T-helper 2 cell (primary cell): Measurements from ENCODE around the gene TRAPPC2L.

Experiments
- DNase-seq, 5 experiments: peaks; one replicate each; pipeline versions ENCODE4 v3.0.0 to v3.0.0-alpha.2; 2012 to 2022

The TRAPPC2L gene

DNA sequence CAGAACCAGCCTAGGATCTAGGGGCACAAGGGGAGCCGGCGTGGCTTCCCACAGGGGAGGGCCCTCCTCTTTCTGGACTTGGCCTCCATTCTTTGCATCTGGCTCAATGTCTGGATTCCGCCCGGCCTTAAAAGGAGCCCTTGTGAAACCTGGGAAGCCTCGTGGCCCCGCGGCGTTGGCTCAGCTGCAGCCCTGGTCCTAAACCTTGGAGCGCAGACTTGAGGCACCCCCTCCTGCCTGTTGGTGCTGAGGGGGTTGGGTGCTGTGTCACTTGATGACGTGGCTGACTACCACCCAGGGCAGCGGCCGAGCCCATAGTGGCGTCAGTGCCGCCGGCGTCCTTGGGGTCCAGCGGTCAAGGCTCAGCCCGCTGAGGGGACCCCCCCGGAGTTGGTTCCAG, 4.4 kb downstream of the TRAPPC2L start:
- no peak for DNase-seq

DNA sequence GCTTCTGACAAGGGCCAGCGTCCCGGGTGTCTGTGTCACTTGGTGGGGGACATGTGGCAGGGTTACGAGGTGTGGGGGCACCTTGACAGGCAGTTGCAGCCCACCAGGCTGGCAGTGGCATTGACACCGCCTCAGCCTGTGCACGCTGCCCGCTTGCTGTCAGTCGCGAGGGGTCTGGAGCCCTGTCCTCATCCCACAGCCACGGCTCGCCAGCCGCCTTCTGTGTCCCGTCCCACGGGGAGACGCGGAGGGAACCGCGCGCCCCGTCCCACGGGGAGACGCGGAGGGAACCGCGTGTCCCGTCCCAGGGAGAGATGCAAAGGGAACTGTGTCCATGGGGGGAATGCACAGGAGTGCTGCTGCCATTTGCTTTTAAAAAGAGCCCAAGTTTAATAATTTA, 6.0 kb downstream of the TRAPPC2L start:
- no peak for DNase-seq

DNA sequence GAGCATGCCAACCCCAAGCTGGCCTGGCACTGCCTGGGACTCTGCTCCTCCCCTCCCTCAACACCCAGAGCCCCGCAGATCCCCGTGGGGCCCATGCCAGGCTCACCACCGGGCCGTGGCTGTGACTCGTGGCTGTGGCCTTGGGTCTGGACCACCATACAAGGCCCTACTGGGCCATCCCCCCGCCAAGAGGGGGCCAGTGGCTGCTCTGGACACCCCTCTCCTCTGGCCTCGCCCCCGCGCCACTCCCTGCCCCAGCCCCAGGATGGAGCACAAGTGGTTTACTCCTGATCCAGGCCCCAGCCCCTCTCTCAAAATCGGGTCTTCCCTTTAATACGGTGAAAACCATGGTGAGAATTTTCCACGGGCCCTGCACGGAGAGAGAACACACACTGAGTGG, 6.5 kb downstream of the TRAPPC2L start:
- DNase-seq, result no peak

DNA sequence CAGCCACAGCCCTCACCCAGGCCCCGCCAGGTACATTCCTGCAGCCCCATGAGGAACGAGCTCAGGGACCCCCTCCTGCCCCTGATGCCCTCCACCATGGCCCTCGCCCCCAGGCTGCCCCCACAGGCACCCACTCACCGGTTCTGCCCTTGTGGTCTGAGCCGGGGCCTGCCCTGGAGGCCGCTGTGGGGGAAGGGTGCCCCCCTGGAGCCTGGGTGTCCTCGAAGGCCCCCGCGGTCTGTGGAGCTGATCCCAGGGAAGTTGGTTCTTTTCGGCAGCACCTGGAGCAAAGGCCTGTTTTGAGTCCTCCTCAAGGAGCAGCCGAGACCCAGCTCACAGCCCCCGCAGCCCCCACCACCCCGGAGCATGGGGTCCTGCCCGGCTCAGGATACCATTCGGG, 7.2 kb downstream of the TRAPPC2L start:
- DNase-seq, result no peak

DNA sequence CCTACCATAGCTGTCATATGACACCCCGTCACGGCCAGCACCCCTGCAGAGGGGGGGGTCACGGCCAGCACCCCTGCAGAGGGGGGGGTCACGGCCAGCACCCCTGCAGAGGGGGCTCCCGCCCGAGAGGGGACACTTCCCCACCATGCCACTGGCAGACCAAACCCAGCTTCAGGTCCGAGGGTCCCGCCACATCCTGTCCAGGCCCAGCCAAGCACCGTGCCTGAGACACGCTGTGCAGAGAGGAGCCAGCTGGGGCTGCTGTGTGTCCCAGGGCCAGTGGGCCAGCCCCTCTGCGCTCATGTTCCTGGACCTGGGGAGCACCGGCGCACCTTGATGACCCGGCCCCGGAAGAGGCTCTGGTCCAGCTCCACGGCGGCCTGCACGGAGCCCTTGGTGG, 7.6 kb downstream of the TRAPPC2L start:
- no peak for DNase-seq

DNA sequence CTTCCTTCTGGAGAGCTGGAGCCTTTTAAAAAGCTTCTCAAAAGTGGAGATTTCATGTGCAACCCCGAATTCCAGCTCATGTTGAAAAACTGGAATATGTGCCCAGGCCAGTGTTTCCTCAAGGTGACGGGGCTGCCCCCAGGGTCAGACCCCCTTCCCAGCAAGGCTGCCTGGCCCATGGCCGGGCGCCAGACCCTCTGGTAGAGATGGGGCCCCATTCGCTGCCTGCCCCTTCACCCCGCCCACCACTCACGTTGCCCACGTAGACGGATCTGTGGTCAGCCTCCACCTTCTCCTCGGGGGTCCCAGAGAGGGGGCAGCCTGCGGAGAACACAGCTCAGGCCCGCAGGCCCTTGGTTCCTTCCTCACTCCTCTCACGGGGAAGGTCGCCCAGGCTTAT, 8.4 kb downstream of the TRAPPC2L start:
- no peak for DNase-seq

DNA sequence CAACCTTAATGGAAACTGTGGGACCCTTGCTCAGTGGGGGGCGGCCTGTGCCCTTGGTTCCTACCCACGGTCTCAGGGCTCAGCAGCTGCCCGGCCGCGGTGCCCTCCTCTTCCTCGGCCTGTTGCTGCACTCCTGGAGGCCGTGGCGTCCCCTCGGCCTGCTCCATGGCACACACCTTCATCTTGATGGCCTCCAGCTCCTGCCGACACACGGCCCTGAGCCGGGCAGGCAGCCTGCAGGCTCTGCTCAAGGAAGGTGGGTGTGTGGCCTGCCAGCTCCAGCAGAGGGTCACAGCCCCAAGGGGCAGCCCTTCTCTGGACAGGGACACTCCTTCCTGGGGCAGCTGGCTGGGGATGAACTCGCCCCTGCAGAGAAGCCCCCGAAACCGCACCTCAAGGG, 8.8 kb downstream of the TRAPPC2L start:
- DNase-seq, result no peak

DNA sequence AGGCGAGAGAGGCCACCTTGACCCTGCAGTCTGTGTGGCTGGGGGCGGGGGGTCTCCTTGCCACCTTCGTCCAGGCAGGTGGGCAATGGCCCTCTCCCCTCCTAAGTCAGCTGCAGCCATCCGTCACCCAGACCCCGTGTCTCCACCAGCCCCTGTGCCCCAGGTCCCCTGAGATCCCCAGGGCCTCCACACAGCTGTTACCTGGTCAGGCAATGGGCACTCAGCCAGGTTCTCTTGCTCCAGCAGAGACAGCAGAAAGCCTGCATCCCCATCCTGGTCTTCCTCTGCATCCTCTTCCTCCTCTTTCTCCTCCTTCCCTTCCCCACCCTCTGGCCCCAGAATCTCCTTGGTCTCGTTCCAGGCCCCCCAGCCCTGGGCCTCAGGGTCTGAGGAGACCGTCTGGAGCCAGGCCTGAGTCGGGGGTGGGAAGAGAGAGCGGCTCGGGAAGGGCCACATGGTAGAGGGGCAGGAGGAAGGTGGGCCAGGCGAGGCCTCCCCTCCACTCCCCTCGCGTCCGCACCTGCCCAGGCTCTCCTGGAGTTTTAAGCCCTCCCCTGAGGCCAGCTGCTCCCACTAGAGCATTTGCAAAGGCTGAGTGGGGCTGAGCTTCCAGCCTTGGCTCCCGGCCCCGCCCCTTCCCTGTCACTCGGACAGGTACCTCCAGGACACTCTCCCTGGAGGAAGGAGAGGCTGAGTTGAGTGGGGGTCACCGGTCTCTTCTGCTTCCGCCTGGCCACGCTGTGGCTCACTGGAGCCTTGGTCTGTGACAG, 9.4 kb downstream of the TRAPPC2L start, which contains the start of gene PABPN1L:
PABPN1L (minus strand) TSS at position 510 of the 770 bp plus-strand sequence; CDS start at position 456, 54 bp downstream.
- DNase-seq, result no peak

DNA sequence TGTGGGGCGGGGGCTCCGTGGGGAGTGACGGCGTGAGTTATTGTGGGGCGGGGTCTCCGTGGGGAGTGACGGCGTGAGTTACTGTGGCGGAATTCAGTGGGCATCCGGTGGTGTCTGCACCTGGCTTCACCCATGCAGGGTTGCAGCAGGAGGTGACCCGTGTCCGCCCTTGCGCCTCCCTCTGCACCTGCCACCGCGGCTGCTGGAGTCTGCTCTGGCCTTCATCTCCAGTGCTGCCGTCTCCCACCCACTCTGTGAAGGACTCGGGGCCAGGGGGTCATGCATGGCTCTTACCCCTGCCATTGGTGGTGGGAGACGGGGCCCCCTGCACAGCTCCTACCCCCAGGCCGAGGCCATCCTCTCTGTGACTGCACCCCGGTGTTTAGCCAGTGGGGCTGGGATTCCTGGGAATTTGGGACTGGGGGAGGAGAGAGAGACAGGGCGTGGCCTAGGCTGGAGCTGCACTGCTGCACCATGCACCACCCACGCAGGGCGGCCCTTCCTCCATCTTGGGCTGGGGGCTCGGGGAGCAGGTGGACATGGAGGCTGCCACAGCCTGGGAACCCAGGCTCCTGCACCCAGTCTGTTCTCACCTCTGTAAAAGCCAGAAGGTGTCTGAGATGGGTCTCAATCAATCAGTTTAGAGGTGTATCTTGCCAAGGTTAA, 10.8 kb downstream of the TRAPPC2L start:
- no peak for DNase-seq

DNA sequence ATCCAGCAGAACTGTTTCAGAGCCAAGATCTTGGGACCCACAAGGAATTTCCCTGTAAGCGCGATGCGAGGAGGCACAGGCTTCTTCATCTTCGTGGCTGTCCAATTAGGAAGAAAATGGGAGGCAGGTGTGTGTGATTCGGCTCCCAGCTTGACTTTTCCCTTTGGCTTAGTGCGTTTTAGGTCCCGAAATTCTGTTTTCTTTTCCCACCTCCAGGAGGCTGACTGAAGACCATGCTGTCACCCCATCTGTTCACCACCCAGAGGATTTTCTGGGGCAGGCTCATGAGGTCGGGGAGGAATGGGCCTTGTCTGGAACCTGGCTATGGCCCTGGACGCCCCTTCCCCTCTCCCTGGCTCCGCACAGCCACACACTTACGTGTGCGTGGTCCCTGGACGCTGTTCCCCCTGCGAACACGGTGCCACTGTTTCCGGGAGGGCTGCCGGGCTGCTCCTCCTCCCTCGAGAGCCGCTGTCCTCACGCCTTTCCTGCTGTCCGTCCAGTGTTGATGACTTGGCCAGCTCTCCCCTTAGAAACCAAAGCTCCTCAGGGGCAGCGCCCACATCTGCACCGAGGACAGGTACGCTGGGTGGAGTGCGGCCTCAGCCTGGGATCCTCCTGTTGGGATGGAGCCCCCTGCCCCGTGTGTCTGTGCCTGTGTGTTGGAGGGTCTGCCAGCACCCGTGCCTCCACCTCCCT, 12.2 kb downstream of the TRAPPC2L start:
- DNase-seq, result no peak

DNA sequence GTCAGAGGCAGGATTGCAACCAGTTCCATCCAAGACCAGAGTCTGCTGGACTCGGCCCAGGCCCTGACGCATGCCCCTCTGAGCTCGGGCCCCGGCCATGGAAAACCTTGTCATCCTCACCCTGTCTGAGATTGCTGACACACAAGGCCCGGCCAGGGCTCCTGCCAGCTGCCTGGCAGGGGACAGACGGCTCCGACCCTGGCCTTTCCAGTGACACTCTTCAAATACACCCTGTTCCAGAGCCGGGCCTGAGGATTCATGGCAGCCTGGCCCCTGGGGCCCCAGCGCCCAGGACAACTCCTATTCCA, 12.7 kb downstream of the TRAPPC2L start:
- DNase-seq, result no peak

DNA sequence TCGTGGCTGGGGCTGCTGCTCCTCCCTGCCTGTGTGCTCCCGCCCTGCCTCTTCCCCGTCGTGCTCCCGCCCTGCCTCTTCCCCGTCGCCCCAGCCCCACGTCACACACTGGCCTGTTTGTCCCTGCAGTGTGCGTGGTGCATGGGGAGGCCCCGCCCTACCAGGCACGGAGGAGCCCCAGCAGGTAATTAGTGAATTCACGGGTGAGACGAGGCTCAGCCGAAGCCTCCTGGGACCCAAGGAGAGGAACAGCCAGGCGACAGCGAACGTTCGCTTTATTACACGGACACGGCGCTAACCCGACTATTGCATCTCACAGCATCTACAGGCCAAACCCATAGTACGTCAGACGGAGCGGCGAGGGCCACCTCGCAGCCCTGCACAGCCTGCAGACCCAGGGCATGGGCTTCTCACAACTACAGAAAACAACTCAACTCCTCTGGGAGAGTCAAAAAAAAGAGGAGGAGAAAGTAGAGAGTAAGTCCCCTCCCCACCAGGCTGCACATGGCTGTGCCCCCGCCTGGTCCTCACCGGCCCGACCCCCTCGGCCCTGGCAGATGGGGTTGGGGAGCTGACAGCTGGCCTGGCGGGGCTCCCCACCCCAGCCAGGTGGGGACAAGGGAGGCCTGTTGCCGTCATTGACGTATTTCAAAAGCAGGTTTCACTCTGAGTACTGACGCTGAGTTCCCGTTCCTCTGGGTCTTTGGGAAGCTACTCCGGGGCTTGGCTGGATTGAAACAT, 13.9 kb downstream of the TRAPPC2L start:
- DNase-seq, result no peak

DNA sequence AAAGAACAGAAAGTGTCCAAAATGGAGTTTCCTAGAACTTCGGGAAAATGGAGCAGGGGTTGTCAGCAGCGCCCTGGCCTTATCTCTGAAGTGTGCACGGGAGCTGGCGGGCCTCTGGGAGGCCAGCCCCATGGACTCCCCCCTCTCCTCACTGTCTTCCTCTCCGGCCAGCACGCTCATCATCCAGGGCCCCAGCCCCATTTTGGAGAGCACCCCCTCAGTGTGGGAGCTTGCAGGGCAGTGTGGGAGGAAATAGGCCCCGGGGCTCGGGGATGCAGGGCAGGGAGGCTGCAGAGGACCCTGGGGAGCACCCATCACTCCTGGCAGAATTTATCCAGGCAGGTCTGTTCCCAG, 14.4 kb downstream of the TRAPPC2L start:
- DNase-seq, result no peak

DNA sequence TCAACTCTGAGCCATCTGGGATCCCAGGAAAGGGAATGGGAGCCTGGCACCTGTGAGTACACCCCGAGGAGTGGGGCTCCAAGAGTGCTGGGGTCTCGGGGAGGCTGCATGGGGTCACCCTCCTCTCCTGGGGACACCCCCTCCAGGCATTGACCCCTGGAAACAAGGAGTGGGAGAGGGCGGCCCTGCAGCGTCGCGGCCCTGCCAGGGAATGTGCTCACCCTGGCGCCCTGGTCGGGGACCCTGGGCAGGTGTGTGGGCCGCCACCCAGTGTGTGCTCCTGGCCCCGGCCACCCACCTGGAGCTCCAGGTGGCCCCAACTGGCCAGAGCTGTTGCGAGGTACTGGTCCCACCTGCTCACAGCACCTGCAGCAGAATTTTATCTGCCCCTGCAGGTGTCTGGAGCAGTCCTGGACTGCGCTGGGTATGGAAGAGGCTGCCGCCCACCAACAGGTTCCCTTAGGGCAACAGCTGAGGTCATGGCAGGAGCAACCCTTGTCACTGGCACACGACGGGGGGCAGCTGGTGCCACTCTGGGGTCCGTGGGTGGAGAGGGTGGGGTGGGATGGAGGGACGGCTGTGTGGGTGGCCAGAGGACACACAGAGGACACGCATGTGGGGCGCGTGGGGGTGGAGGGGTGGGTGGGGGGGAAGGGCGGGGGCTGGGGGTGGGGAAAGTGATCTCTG, 14.9 kb downstream of the TRAPPC2L start:
- DNase-seq, result no peak

DNA sequence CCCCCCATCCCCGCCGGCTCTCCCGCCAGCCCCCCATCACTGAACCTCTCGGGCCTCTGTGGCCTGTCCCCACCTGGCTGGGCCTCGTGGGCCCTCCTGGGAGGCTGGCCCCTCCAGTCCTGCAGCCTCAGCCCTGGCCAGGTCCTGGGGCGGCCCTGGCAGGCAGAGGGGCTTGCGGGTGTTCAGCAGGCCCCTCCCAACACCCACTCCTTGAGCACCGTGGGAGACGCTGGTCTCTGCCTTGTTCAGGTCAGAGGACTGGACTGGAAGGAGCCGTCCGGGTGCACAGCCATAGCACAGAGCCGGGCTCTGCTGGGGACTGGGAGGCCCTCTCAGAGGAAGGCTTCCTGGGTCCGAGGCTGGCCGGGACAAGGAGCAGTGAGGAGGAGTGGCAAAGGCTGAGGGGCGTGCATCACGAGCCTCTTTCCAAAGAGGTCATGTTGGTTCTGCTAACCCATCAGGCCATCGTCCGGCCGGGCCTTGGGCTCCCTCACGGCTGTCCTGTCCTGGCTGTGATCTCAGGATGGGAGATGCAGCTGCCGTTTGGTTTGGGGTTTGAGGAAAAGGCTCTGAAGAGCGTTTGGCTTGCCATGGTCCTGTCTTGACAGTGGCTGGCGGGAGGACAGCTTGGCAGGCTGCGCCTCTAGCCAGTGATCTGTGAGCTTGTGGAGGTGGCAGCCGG, 15.9 kb downstream of the TRAPPC2L start:
- no peak for DNase-seq

DNA sequence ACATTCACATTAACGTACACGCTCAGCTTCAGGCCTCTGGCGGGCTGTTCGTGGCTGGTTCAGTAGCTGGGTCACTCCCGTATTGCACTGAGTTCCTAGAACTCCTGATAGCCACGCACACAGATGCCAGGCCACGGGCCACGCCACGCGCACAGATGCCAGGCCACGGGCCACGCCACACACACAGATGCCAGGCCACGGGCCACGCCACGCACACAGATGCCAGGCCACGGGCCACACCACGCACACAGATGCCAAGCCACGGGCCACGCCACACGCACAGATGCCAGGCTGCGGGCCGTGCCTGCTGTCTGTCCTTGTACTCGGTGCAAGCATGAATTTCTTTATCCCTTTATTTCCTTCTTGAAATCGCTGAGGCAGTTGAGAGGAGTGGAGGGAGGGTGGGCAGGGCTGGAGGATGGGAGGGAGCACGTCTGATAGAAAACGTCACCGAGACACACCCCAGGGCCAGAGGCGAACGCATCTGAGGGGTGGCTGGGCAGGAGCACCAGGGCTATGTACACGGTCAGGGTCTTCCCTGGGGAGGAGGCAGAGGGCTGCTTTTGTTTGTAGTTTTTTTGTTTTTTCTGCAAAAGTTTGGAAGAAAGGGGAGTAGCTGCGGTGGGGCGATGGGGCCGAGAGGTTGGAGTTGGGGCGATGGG, 18.1 kb downstream of the TRAPPC2L start:
- no peak for DNase-seq

DNA sequence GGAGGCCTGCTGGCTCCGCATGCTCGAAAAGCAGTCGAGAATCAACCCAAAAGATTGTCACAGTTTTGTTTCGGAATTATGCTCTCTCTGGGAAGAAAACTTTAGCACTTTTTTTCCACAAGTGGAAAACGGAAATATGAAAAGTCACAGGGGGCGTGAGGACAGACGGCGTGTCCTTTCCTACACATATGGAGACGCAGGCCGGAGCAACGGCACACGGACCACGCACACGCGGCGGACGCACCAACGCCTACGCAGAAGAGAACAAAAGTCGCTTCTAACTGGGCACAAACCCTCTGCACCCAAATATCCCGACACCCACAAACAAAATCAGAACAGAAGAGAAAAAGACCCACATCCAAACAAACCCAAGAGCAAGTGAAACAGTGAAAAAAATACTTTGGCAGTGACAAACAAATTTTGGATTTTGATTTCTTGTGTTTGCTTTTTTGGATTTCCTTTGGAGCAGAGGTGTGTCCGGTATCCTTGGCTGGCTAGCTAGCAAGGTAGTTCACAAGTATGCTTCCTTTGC, 18.8 kb downstream of the TRAPPC2L start:
- DNase-seq, result no peak

DNA sequence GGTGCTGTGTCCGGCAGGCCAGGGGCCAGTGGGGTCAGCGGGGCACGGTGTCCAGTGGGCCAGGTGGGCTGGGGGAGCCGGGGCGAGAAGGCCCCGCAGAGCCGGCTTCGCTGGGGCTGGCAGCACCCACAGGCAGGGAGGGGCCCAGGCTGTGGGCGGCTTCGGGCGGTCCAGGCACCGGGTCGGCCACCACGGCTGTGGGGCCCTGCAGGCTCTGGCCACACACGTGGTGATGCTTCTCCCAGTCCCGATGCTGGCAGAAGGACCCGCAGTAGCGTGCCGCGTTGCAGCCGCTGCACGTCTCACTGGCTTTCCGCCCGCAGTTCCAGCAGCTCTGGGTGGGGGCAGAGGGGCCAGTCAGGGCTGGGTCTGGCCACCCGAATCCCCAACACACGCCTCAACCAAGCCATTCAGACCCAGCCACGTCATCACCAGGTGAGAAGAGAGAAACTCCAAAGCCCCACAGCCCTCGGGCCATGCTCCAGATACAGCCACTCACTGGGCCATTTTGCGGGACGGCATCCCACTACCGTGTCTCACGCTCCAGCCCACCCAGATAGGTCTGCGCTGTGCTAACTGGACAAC, 20.1 kb downstream of the TRAPPC2L start:
- no peak for DNase-seq

DNA sequence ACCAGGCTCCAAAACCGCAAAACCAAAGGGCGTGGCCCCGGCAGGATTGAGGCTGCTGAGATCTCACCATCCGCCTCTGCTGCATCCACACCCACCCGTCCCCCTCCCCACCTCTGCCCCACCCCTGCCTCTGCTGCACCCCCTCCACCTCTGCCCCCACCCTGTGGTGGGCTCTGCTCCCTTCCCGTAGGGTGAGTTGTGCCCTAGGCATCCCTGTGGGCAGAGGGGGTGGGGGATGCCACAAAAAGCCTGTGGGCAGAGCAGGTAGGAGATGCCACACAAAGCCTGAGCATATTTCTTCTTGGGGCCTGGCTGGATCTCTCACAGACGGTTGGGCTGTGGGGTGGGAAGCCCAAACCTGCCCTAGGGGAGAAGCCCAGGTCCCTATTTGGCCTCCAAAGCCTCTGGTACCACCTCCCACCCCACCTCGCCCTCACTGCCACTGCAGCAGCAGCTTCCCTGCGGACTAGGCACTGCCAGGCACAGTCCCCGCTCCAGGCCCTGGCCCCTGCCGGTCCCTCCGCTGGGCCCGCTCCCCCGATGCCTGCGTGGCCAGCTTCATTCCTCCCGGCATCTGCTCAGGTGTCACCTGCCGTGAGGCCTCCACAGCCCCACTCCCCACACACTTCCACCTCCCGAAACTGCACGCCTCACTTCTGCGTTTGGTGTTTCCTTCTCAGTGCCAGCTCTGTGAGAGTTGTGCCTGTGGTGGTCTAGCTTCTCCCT, 20.8 kb downstream of the TRAPPC2L start:
- no peak for DNase-seq

DNA sequence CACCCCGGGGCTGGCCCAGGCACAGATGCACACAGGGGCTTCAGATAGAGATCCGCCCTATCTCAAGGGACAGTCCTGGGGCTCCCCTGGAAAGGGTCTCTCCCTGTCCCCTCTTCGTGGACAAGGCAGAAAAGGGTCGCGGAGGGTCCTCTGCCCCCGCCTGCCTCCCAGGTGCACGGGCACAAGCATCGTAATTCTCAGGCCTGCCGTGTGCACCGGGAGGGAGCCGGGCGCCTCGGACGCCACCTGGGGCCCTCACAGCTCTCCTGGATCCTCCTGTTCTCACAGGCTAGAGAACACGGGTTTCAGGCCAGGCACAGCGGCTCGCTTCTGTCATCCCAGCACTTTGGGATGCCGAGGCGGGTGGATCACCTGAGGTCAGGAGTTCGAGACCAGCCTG, 21.4 kb downstream of the TRAPPC2L start:
- DNase-seq, result no peak
